GM21423 (cell line): ENCODE data around the gene ADAMTS12.
"Not testable (repeated sequence)": the region's sequence is repeated elsewhere in the genome, so short reads cannot be mapped to it uniquely, and the experiment has no call there.

Experiments
- ATAC-seq: cut with Tn5 transposase; IDR thresholded peaks from one replicate; pipeline ENCODE4 v1.9.1; 2021; ENCODE audit warnings: mild to moderate bottlenecking, moderate library complexity; ENCODE audit not compliant: unreplicated experiment

Gene ADAMTS12

DNA sequence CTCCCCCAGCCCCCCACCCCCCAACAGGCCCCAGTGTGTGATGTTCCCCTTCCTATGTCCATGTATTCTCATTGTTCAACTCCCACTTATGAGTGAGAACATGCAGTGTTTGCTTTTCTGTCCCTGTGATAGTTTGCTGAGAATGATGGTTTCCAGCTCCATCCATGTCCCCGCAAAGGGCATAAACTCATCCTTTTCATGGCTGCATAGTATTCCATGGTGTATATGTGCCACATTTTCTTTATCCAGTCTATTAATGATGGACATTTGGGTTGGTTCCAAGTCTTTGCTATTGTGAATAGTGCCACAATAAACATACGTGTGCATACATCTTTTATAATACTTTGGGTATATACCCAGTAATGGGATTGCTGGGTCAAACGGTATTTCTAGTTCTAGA lies 23.1 kb upstream of the ADAMTS12 start:
- not testable (repeated sequence) for ATAC-seq

DNA sequence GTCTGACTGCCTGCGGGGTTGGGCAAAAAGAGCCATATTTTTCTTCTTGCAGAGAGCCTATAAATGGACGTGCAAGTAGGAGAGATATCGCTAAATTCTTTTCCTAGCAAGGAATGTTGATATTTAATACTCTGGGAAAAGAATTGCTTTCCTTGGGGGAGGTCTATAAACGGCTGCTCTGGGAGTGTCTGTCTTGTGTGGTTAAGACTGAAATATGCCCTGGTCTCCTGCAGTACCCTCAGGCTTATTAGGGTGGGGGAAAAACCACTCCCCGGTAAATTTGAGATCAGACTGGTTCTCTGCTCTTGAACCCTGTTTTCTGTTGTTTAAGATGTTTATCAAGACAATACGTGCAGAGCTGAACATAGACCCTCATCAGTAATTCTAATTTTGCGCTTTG lies 14.5 kb upstream of the ADAMTS12 start:
- not testable (repeated sequence) for ATAC-seq

DNA sequence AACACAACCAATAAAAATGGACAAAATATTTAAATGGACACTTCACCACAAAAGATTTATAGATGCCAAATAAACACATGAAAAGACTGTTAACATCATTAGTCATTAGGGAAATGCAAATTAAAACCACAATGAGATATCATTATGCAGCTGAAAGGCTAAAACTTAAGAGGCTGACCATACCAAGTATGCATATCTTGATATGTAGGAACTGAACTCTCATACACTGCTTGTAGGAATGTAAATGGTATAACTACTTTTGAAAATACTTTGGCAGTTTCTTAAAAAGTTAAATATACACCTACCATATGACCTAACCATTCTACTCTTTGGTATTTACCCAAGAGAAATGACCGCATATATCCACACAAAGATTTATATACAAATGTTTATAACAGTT lies 13.6 kb upstream of the ADAMTS12 start:
- ATAC-seq = no peak

DNA sequence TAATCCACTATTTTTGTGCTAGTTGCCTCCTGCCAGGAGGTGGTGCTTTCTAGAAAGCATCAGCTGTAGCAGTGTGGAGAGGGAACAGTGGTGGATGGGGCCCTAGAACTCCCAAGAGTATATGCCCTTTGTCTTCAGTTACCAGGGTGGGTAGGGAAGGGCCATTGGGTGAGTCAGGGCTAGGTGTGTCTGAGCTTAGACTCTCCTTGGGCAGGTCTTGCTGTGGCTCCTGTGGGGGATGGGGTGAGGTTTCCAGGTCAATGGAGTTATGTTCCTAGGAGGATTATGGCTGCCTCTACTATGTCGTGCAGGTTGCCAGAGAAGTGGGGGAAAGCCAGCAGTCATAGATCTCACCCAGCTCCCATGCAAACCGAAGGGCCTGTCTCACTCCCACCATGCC lies 11.3 kb upstream of the ADAMTS12 start:
- no peak for ATAC-seq

DNA sequence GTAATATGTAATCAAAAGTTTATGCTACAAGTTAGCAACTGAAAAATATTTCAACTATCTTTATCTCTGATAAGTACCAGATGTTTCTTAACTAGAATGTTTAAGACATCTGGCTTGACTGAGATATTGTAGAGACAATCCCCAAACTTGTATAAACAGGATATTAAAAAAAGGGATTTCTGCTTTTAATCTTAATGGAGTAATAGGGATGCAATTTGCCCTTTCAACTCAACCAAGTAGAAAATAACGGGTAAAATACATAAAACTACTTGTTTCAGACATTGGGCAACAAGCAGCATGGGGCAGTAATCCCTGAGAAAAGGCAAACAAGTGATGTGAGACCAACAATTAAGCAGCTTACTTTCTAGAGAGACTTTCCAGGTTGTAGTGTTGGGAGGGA lies 9.4 kb upstream of the ADAMTS12 start:
- ATAC-seq = no peak

DNA sequence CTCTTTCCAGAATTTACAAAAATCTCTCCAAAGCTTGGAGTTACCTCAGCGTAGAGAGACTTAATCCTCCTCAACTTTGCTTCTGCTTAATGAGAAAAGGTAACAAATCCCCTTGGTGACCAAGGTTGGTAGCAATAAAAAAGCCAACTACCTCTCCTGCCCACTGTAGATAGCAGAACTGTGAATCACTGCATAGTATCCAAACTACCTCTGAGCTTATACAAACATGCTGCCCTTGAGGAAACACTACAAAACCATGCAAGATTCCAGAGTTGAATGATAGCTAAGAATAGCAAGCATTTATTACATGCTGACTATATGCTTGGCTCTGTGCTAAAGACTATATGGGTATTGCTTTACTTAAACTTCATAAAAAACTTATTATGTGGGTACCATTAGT lies 2.8 kb upstream of the ADAMTS12 start:
- no peak for ATAC-seq

DNA sequence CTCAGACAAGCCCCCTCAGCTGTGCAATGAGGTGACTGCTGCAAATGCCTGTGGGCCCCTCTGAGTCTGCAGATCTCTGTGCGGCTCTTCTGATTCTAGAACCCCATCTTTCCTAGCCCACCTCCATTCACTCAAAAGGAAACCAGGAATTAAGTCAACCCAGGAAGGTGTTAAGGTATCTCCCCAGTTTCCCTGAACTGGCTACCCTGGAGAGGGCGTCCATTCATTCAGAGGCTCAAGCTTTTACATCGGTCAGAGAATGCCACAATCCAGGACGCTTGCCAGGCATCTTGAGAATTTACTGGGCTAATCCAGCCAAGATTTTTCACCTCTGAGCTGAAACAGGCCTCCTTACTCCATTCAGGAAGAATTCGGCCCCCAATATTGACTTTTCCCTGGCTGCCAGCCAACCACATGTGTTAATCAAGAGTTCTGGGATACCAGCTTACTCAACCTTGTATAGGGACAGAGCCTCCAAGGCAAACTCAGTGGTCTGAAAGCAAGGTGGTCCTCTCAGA lies 889 bp upstream of the ADAMTS12 start:
- ATAC-seq = no peak

DNA sequence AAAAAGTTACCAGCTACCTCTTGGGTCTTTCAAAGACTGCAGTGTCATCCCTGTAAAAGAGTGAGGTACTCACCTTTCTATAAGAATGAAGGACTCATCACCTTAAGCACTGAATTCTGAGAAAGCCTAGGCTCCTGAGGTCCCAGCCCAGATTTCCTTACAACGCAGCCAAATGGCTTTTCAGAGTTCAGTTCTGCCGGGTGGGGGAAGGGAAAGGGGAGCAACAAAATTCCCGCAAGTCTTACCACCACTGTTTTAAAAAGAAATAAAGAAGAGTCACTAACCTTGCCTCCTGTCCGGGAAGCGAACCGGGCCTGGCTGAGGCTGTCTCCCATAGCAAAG lies 373 bp downstream of the ADAMTS12 start:
- no peak for ATAC-seq

DNA sequence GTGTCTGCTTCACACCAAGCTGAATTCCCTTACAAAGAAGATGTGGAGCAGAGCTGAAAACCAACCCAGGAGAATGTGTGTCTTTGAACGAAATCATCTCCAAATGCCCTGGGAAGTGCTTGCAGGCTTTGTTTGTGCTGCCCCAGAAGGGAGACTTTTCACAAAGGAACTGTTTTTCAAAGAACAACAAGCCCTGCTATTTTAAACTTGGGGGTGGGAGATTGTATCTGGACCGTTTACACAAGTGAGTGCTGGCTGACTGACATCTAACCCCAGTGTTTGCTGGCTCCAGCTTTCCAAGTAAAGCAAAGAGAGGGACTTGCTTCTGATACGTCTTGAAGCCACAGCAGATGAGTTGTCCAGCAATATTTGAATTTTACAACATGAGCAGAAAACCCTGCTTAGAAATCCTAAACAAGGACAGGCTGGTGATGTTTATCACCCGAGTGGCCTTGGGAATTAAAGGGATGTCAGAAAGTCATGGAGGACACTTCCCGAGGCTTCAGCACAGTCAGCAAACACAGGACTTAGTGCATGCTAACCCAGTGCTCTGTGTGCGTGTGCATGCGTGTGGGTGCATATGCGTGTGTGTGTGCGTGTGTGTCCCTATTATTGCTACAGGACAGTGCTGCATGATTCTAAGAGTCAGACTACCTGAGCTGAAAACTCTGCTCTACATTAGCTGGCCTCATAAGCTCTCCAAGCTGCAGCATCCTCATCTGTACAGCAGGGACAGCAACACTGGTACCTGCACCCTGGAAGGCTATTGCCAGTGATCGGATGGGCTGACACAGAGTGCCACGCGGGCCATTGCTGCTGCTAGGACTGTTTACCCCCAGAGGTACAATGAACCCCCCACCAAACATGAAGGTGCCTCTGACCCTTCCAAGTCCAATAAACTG lies 1.4 kb downstream of the ADAMTS12 start:
- no peak for ATAC-seq

DNA sequence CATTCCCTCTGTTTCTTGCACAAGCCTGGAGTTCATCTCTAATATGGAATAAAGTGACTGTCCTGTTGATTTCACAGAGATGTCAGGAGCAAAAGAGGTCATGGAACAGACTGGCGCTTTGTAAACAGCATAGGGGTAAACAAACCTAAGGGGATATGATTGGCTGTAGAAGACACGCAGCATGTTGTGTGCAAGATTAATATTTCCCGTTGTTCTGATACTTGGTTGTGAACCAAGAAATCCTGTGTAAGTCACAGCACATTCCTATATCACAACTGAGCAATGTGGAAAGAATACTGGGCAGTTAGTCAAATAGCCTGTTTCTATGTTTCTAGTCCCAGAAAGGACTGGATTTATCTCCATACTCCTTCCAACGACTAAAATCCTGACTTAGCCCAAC lies 3.2 kb downstream of the ADAMTS12 start:
- no peak for ATAC-seq

DNA sequence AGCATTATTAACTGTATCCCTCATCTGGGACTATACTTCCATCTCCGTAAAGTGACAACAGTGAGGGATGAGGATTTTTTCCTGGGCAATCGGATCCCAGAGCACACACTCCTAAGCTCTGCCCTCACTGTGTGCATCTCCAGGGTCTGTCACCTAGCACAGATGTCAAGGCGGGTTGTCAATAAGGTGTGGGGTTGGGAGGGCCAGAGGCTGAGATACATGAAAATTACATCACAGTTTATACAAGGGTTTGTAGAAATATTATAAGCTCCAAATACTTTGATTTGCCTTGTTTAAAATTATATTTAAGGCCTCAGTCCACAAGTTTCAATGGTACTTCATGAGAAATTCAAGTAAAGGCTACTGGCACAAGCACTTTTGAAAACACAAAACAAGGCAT lies 4.5 kb downstream of the ADAMTS12 start:
- ATAC-seq = no peak

DNA sequence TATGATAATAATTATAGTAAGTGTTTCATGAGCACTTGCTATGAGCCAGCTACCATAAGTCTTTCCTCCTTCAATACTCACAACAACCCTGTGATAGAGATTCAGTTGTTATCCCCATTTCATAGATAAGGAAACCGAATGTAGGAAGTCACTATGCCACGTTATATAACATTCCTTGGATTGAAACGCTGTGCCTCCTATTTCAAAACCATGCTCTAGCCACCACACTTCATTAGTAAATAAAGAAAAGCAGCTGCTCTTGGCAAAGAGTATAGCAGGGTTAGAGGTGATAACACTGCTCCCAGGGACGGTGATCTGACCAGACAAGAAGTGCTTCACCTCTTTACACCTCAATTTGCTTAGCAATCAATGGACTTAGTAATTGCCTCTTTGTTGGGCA lies 5.5 kb downstream of the ADAMTS12 start:
- no peak for ATAC-seq

DNA sequence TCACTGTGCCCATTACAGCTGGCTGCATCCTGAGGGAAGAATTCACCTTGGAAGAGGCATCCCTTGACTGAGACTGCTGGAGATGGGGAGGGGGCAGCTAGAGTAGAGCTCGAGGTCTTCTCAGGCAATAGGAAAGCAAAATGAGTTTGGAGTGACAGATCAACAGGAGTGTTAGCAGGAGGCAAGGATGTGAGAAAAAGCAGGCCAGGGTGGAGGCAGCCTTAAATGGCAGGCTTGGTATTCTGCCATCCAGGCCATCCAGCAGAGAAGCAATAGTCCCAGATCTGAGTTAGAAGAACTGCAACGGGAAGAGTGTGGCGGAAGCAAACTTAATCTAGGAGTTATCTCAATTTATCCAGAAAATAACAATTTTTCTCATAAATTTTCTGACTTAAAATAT lies 6.1 kb downstream of the ADAMTS12 start:
- no peak for ATAC-seq

DNA sequence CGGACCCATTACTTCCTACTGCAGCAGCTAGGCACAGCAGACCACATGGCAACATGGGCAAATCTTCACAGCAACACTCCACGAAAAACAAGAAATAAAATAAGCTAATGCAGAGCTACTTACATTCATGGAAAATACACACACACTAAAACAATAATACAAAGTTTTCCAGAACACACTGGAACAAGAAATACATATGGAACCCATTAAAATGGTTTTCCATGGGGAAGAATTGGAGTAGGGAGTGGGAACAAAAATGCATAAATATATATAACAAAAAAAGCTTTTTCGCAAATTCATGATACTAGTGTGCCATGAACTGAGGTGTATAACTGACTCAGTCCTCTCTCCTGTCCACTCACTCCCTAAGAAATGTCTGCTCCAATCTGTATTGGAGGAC lies 8.3 kb downstream of the ADAMTS12 start:
- no peak for ATAC-seq

DNA sequence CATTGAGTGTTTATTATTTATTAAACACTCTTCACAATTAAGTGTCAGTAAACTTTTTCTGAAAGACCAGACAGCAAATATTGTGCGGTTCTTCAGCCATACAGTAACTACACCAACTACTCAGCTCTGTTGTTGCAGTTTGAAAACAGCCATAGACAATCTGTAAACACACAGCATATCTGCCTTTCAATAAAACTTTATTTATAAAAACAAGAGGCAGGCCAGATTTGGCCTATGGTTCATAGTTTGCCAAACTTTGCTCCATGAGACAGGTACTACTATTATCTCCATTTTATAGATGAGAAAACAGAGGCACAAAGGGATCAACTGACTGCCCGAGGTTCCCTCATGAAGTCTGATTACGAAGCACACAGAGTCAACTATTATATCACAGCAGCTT lies 11.5 kb downstream of the ADAMTS12 start:
- no peak for ATAC-seq

DNA sequence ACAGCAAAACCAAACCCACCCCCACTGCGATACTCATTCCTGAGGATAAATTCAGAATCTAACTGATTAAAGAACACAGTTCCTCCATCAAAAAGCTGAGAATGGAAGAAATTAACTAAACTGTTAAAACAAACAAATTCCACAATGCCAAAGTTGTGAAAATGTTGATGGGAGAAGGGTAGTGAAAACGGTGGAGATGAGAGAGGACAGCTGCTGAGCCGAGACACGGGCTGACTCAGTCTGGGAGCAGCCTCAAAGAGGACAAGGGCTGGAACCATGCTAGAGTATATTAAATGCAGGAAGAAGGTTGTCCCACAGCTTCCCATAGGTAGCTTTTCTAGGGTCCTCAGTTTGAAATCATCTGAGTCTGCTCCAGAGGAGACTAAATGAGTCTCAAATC lies 14.3 kb downstream of the ADAMTS12 start:
- no peak for ATAC-seq

DNA sequence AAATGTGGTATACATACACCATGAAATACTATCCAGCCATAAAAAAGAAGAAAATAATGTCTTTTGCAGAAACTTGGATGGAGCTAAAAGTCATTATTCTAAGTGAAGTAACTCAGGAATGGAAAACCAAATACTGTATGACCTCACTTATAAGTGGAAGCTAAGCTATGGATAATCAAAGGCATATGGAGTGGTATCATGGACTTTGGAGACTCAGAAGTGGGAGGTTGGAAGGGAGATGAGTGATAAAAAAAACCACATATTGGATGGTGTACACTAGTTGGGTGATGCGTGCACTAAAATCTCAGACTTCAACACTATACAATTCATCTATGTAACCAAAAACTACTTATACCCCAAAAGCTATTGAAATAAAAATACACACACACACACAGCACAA lies 24.5 kb downstream of the ADAMTS12 start:
- no peak for ATAC-seq

DNA sequence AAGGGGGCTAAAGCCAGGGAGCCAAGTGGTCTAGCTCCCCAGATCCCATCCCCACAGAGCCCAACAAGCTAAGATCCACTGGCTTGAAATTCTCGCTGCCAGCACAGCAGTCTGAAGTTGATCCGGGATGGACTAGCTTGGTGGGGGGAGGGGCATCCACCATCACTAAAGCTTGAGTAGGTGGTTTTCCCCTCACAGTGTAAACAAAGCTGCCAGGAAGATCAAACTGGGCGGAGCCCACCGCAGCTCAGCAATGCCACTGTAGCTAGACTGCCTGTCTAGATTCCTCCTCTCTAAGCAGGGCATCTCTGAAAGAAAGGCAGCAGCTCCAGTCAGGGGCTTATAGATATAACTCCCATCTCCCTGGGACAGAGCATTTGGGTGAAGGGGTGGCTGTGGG lies 32.6 kb downstream of the ADAMTS12 start:
- ATAC-seq = not testable (repeated sequence)

DNA sequence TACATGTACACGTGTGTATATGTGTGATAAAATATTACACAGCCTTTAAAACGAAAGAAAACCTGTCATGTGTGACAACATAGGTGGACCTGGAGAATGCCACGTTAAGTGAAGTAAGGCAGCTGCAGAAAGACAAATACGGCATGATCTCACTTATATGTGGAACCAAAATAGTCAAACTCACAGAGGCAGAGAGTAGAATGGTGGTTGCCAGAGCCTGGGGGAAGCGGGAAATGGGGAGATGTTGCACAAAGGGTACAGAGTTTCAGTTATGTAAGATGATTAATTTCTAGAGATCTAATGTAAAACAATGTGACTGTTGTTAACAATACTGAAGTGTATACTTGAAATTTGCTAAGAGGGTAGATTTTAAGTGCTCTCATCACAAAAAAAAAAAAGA lies 34.8 kb downstream of the ADAMTS12 start:
- ATAC-seq = no peak

DNA sequence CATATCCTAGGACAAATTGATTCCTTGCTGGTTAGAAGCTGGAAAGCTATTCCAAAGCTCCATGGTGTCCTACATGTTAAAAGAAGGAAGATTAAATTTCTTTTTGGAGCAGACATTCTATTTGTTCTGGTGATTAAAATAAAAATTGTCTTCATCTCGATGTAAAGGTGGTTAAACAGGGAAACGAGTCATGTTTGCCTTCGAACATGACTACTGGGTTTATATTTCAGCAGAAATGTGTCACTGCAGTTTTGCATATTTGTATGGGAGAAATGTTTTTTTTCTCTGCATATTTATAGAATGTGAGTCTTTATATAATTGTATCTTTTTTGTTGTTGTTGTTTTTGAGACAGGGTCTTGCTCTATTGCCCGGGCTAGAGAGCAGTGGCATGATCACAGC lies 36.4 kb downstream of the ADAMTS12 start:
- no peak for ATAC-seq

DNA sequence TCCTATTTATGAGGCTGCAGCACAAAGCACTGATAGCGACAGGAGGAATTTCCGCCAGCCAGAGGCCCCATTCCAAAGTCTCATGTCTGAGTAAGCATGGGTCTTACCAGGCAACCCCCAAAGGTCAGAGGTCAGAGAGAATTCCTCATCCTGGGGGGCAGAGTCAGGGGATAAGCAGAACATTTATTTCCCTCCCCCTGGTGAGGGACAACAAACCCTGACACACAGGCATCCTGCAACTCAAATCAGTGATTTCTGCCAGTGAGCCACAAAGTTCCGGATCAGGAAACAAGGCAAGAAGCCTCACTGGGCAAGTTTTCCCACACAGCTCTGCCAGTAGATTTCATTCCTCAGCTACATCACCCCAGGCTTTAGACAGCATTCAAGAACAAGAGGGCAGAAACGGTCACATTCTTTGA lies 37.0 kb downstream of the ADAMTS12 start:
- ATAC-seq = no peak

DNA sequence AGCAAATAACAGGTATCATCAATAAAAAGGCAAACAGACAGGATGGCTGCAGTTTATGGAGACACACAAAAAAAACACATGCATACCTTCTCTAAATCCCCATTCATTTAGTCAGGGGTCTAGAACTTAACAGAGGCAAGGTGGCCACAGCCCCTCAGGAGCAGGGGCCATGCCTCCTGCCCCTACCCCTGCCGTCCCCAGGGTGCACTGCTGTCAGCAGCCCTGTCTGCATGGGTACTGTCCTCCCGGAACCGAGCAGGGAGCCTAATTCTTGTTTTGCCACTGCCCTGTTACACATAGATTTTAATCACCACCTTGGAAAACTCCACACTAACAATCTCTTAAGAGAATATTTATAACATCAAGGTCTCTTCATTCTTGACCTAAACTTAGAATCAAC lies 39.0 kb downstream of the ADAMTS12 start:
- ATAC-seq = no peak

DNA sequence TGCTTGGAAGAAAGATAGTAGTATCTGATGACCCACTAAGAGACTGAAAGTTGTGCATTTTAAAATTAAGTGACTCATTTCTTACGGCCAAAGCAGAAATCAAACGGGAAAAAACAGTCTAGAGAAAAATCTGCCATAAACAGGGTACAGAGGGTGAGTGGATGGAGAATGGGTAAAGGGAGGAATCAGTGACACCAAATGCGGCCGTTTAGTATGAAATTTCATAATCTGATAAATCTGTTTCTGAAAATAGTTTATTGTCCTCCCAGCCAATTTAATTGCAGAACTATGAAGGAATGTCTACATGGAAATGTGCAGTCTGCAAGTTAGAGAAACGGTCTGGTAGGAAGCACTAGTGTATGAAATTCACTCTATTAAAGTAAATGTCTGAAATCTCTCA lies 39.5 kb downstream of the ADAMTS12 start:
- ATAC-seq = no peak
